Measurements from ENCODE around the gene WIPI1. TPM values are rescaled to one million over a fixed set of nuclear protein-coding genes. Genes with fewer than 3 reads are reported as not detected.

WIPI1 gene
- polyA plus RNA-seq, 1 donor (not counting 4 experiments of a cell fraction or from before 2014, with no cell fraction given): 49.4 TPM

DNA sequence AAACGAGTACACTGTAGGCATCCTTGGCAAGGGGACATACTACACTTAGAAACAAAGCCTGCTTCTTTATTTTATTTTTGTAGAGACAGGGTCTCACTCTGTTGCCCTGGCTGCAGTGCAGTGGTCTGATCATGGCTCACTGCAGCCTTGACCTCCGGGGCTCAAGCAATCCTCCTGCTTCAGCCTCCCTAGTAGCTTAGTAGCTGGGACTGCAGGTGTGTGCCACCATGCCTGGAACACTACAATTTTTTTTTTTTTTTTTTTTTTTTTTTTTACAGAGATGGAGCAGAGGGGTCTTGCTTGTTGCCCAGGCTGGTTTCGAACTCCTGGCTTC lies 78.2 kb downstream of the WIPI1 start:
- Histone ChIP-seq H3K9ac (ENCODE audit: control insufficient read depth, extremely low read depth, insufficient read depth, low read length) (no peak overlapping the region), H3K4me3 (ENCODE audit: control insufficient read depth in 2 of 3, extremely low read depth in 1 of 3, insufficient read depth in 2 of 3, low read depth in 1 of 3, low read length in 3 of 3) (no peak overlapping the region), H3K27me3 (ENCODE audit: control insufficient read depth, extremely low read depth, insufficient read depth, low read length) (peaks cover 5% of the 10 kb centered on the region), H3K79me2 (ENCODE audit: control insufficient read depth, insufficient read depth, low read length) (no peaks in the 10 kb centered on the region), H3K27ac (ENCODE audit: control insufficient read depth, insufficient read depth, low read length) (no peak overlapping the region), H3K4me2 (ENCODE audit: control insufficient read depth, extremely low read depth, insufficient read depth, low read depth, low read length) (no peak overlapping the region), H3K36me3 (ENCODE audit: control insufficient read depth in 2 of 2, extremely low read depth in 1 of 2, insufficient read depth in 2 of 2, low read length in 2 of 2) (no peaks in the 10 kb centered on the region), H4K20me1 (ENCODE audit: control insufficient read depth, extremely low read depth, insufficient read depth, low read length) (no peaks in the 10 kb centered on the region), H3K4me1 (ENCODE audit: control insufficient read depth, extremely low read depth, insufficient read depth, low read length) (no peaks in the 10 kb centered on the region), H3K9me1 (ENCODE audit: control insufficient read depth, extremely low read depth, insufficient read depth, low read length) (no peaks in the 10 kb centered on the region), H2AFZ (ENCODE audit: control insufficient read depth, low read length) (no peak overlapping the region), H3K9me3 (ENCODE audit: control insufficient read depth, low read depth, low read length) (no peaks in the 10 kb centered on the region)
- TF ChIP-seq, protein P1, sequence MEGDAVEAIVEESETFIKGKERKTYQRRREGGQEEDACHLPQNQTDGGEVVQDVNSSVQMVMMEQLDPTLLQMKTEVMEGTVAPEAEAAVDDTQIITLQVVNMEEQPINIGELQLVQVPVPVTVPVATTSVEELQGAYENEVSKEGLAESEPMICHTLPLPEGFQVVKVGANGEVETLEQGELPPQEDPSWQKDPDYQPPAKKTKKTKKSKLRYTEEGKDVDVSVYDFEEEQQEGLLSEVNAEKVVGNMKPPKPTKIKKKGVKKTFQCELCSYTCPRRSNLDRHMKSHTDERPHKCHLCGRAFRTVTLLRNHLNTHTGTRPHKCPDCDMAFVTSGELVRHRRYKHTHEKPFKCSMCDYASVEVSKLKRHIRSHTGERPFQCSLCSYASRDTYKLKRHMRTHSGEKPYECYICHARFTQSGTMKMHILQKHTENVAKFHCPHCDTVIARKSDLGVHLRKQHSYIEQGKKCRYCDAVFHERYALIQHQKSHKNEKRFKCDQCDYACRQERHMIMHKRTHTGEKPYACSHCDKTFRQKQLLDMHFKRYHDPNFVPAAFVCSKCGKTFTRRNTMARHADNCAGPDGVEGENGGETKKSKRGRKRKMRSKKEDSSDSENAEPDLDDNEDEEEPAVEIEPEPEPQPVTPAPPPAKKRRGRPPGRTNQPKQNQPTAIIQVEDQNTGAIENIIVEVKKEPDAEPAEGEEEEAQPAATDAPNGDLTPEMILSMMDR (optimal IDR thresholded peaks at IDR 0.05 in 1 of 3, IDR thresholded peaks at IDR 0.05 in 1 of 3, conservative IDR thresholded peaks at IDR 0.05 in 1 of 3; ENCODE audit: extremely low read depth in 1 of 3, insufficient read depth in 2 of 3, low read length in 3 of 3): no peak
- no peak for TF ChIP-seq EZH2 (IDR thresholded peaks at IDR 0.05; ENCODE audit: low read length)
- no peak for DNase-seq (ENCODE audit: low read depth, low spot score)
- dilution Hi-C loops (cut with MboI; ENCODE audit: extremely low pct_ligation_motif_present, low sequenced_read_pairs): no loop called here
- FAIRE-seq: no peak

DNA sequence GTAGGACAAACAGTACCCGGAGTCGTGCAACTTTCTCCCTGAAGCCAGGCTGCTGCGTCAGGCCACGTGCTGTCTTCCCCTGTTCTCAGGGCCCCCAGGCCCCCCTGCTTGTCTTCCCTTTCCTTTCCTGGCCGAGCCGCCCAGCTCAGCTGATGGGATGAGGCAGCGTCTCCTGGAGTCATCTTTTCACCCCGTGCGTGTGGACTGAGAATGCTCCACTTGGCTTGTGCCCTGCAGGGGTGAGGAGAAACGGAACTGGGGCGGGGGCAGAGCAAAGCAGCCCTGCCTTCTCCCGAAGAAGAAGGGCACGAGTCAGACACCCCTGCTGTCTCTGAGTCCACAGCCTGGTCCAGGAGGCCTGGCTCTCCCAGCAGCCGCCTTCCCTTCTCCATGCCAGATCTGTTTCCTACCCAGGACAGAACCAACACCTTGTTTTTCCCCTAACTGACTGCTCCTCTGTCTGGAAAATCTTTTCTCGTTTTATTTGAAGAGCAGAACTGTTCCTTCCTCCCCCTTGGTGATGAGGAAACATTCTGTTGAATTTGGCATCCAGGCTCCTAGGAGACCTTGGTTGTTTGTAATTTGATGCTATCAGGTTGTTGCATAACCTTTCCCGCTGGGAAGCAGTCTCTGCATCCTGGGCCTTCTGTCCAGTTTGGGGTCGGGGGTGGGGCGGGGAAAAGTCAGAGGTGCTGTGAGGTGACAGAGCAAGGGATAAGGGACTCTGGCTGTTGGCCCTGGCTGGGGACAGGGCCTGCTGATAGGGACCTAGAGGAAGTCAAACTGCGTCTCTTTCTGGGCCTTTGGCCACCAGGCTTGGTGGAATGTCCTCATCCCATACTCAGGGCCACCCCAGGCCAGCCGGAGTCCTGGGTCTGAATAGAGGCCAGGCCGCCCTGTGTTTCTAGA lies 78.8 kb downstream of the WIPI1 start:
- H3K9ac ChIP-seq (ENCODE audit: control insufficient read depth, extremely low read depth, insufficient read depth, low read length): no peak overlapping the region
- H2AFZ ChIP-seq (ENCODE audit: control insufficient read depth, low read length): no peak overlapping the region
- no peak overlapping the region for H3K27ac ChIP-seq (ENCODE audit: control insufficient read depth, insufficient read depth, low read length)
- H3K4me1 ChIP-seq (ENCODE audit: control insufficient read depth, extremely low read depth, insufficient read depth, low read length): no peaks in the 10 kb centered on the region
- DNase-seq (ENCODE audit: low read depth, low spot score): no peak
- no peaks in the 10 kb centered on the region for H3K36me3 ChIP-seq (ENCODE audit: control insufficient read depth in 2 of 2, extremely low read depth in 1 of 2, insufficient read depth in 2 of 2, low read length in 2 of 2)
- H3K4me3 ChIP-seq (ENCODE audit: control insufficient read depth in 2 of 3, extremely low read depth in 1 of 3, insufficient read depth in 2 of 3, low read depth in 1 of 3, low read length in 3 of 3): no peak overlapping the region
- H3K9me1 ChIP-seq (ENCODE audit: control insufficient read depth, extremely low read depth, insufficient read depth, low read length): no peaks in the 10 kb centered on the region
- no peaks in the 10 kb centered on the region for H3K9me3 ChIP-seq (ENCODE audit: control insufficient read depth, low read depth, low read length)
- H3K4me2 ChIP-seq (ENCODE audit: control insufficient read depth, extremely low read depth, insufficient read depth, low read depth, low read length): no peak overlapping the region
- peaks cover 5% of the 10 kb centered on the region for H3K27me3 ChIP-seq (ENCODE audit: control insufficient read depth, extremely low read depth, insufficient read depth, low read length)
- no peak for TF ChIP-seq EZH2 (IDR thresholded peaks at IDR 0.05; ENCODE audit: low read length)
- TF ChIP-seq, protein P1 (optimal IDR thresholded peaks at IDR 0.05 in 1 of 3, IDR thresholded peaks at IDR 0.05 in 1 of 3, conservative IDR thresholded peaks at IDR 0.05 in 1 of 3; ENCODE audit: extremely low read depth in 1 of 3, insufficient read depth in 2 of 3, low read length in 3 of 3): no peak
- no peaks in the 10 kb centered on the region for H3K79me2 ChIP-seq (ENCODE audit: control insufficient read depth, insufficient read depth, low read length)
- FAIRE-seq: no peak
- dilution Hi-C loops (cut with MboI; ENCODE audit: extremely low pct_ligation_motif_present, low sequenced_read_pairs): no loop called here
- no peaks in the 10 kb centered on the region for H4K20me1 ChIP-seq (ENCODE audit: control insufficient read depth, extremely low read depth, insufficient read depth, low read length)

All from keratinocyte (primary cell).